Stimulated activated CD4-positive, alpha-beta T cell treated with anti-CD3 and anti-CD28 coated beads, Interleukin-2, amount 100 ng/mL, for 48 hours (primary cell): ENCODE results near the gene PRAME.
"Not testable (repeated sequence)": the region's sequence is repeated elsewhere in the genome, so short reads cannot be mapped to it uniquely, and the experiment has no call there.

Experiments used
- DNase-seq, 2 donors: peaks; one replicate each; pipeline ENCODE4 v3.0.0-alpha.2; 2020

PRAME gene

DNA sequence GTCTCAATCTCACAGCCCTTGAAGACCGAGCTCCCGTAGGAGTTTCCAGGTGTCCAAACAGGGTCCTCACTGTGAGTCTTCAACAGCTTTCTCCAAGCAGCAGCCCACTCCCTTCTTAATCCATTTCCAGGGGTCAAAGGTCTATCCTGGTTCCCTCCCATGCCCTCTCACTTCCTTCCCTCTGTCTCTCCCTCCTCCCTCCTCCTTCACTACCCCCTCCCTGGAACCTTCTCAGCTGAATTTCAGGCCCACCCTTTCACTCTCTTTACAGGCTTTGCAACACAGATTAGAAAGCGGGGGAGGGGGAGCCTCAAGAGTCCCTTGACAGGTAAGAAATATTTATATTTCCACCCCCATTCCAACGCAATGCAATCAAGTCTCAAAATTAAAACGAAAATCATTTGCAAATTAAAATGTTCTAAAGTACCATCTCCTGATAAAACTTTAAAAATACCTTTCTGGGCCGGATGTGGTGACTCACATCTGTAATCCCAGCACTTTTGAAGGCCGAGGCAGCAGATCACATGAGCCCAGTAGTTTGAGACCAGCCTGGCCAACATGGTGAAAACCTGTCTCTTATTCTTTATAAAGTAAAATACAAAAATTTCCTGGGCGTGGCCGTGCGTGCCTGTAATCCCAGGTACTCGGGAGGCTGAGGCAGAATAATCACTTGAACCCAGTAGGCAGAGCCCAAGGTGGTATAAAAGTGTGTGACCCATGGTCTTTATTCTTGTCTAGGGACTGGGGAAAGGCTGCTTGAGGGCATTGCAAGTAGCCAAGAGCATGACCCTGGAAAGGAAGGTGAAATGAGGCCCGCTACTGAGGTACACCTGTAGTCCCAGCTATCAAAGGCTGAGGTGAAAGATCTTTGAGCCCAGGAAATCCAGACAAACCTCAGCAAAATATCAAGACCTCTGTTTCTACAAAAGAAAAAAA, 38.1 kb downstream of the PRAME start:
- no peak for DNase-seq

GRCh38 chr22:22520020-22520656, 38.9 kb downstream of the PRAME start, which contains the start of gene ZNF280A:
ZNF280A (minus strand) TSS chr22:22520270; CDS start chr22:22515630, 4,640 bp downstream.
- DNase-seq, result no peak

GRCh38 chr22:22519591-22519990, 39.5 kb downstream of the PRAME start:
- no peak for DNase-seq

- no peak for DNase-seq
Observed at GRCh38 chr22:22516992-22517391, 42.1 kb downstream of the PRAME start.

- DNase-seq, result no peak
Observed at GRCh38 chr22:22515890-22516289, 43.2 kb downstream of the PRAME start.

DNA sequence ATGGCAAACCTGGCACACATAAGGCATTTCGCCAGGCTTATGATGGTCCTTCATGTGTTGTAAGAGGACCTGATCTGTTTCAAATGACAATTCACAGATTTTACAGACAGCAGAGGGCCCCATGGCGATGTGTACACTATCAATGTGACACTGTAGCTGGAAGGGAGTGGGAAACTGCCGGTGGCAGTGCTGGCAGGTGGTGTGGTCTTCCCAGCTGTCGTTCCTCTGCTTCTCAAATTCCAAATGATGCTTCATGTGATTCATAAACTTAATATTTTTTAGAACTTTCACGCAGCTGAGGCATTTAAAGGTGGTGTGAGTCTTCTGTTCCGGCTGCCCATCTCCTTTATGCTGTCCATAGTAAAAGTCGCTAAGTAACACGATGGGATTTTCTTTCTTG, 44.6 kb downstream of the PRAME start:
- not testable (repeated sequence) for DNase-seq

- DNase-seq, result no peak
Observed at GRCh38 chr22:22513619-22514018, 45.4 kb downstream of the PRAME start.

DNA sequence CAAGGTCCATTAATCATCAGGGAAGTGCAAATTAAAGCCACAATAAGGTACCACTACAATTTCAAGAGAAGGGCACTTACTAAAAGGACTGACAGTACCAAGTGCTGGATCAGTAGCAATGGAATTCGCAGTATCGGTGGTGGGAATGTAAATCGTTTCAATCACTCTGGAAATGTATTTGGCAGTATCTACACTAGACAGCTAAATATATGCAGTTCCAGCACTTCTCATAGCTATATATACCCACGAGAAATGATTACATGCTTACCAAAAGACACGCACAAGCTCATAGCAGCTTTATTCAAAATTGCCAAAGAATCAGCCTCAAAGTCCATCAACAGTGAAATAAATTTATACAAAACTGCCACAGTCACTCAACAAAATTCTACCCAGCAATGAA, 46.1 kb downstream of the PRAME start:
- no peak for DNase-seq

GRCh38 chr22:22510833-22511232, 48.2 kb downstream of the PRAME start:
- DNase-seq, result not testable (repeated sequence)

DNA sequence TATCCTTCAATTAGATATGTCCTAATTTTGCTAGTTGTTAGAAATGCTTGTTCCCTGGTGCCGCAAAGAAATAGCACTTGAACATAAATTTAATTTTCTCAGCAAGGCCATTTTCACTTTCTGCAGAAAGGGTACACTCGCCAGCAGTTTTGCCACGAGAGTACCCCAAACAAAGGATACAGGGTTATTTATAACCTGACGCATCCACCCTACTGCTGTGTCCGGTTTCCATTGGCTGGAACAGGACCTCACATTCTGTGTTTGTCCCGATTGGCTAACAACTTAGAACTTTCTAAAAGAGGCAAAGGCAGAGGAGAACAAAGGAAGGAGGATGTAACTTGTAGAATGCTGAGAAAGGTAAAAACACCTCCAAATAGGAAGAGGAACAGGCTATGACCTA, 49.2 kb downstream of the PRAME start:
- DNase-seq, result not testable (repeated sequence)

DNA sequence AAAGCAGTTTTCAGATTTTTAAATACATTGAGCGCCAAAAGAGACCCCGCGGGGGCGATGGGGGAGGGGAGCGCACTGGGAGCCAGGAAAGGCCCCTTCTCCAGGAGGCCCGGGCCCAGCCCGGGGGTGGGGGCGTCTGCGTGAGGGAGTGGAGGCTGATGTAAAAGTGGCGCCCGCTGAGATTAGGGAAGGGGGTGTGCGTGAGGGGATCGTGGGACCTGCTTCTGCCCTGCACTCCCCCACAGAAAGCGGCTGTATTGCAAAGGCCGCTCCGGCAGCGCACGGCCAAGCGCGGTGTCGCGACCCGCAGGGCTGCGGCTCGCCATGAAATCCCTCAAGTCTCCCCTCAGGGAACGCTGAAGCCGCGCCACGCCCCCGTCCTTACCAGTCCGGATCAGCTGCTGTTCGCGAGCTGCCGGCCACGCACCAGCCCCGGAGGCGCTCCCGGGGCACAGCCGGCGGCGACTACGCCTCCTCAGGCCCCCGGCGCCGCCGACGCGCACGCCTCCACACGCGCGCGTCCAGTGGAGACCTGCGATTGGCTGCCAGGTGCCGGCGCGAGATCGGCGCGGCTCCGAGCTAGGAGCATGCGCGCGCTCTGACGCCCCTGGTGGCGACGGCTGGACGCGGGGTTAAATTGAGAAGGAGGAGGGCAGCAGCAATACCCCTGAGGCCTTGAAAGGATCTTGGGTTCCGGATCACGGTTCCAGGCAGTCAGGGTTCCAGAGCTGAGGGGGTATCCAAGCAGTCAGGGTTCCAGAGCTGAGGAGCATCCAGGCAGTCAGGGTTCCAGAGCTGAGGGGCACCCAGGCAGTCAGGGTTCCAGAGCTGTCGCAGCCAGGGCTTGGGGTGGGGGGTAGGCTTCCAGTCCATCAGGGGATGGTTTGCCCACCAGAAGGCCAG, 50.5 kb downstream of the PRAME start, which contains the start of gene ZNF280B:
ZNF280B (minus strand) TSS at position 469 of the 903 bp plus-strand sequence. CDS start 19,344 bp downstream, outside the sequence.
- DNase-seq, result peak; percentile 76 to 84

GRCh38 chr22:22507743-22508273, 51.3 kb downstream of the PRAME start:
- DNase-seq, result no peak

DNA sequence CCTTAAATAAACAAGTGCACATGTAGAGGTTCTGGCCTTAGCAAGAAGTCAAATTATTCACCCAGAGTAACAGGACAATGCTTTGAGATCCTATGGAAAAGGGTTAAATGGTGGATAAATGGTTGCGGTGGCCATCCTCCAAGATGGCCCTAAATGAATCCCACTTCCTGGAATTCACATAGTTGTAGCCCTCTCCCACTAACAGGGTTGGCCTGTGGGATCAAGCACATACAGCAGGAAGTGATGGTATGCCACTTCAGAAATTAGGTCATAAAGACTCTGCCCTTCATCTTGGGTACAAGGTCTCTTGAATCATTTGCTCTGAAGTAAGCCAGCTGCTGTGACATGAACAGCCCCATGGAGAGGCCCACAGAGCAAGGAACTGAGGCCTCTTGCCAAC, 52.3 kb downstream of the PRAME start:
- DNase-seq, result no peak

GRCh38 chr22:22498267-22498666, 60.8 kb downstream of the PRAME start:
- DNase-seq, result no peak
